GM23248 (cell line): ENCODE results near the gene KRTAP4-12. TPM values are rescaled to one million over a fixed set of nuclear protein-coding genes. Genes with fewer than 3 reads are reported as not detected.
"Not testable (repeated sequence)": the region's sequence is repeated elsewhere in the genome, so short reads cannot be mapped to it uniquely, and the experiment has no call there.

Experiments used
- DNase-seq: peaks from one replicate; pipeline ENCODE4 v3.0.0-alpha.2; 2015
- H2AFZ ChIP-seq: fragments of 200-600 bp; sonication (generic); 2 replicates; pipeline ENCODE4 v1.6.1; 2016; ENCODE audit warnings: antibody characterized with exemption
- H3F3A ChIP-seq: fragments of 200-600 bp; sonication (generic); 2 replicates; pipeline ENCODE4 v1.6.1; 2016; ENCODE audit warnings: mild to moderate bottlenecking, antibody characterized with exemption, mixed run types; ENCODE audit not compliant: insufficient read depth
- H3K27ac ChIP-seq: fragments of 200-600 bp; sonication (generic); 2 replicates; pipeline ENCODE4 v1.5.1; 2016; ENCODE audit warnings: mild to moderate bottlenecking
- H3K27me3 ChIP-seq: fragments of 200-600 bp; sonication (generic); replicated peaks from 2 replicates; pipeline ENCODE4 v1.6.1; 2016; ENCODE audit warnings: mild to moderate bottlenecking; ENCODE audit not compliant: insufficient read depth
- H3K36me3 ChIP-seq: fragments of 200-600 bp; sonication (generic); 2 replicates; pipeline ENCODE4 v1.6.1; 2016; ENCODE audit warnings: low read depth, mild to moderate bottlenecking
- H3K4me1 ChIP-seq: fragments of 200-600 bp; sonication (generic); 2 replicates; pipeline ENCODE4 v1.6.1; 2016; ENCODE audit warnings: mild to moderate bottlenecking; ENCODE audit not compliant: insufficient read depth
- H3K4me2 ChIP-seq: fragments of 200-600 bp; sonication (generic); one replicate; pipeline ENCODE4 v1.6.1; 2016; ENCODE audit warnings: mild to moderate bottlenecking; ENCODE audit not compliant: unreplicated experiment
- H3K4me3 ChIP-seq: fragments of 200-600 bp; sonication (generic); 2 replicates; pipeline ENCODE4 v1.5.1; 2016; ENCODE audit warnings: mild to moderate bottlenecking
- H3K79me2 ChIP-seq: fragments of 200-600 bp; sonication (generic); 2 replicates; pipeline ENCODE4 v1.6.1; 2016; ENCODE audit warnings: mild to moderate bottlenecking; ENCODE audit not compliant: insufficient read depth
- H3K9ac ChIP-seq: fragments of 200-600 bp; sonication (generic); 2 replicates; pipeline ENCODE4 v1.6.1; 2016; ENCODE audit warnings: mild to moderate bottlenecking
- H3K9me2 ChIP-seq: fragments of 200-600 bp; sonication (generic); 2 replicates; pipeline ENCODE4 v1.6.1; 2016; ENCODE audit warnings: mixed run types, mild to moderate bottlenecking, moderate library complexity; ENCODE audit not compliant: insufficient read depth
- H3K9me3 ChIP-seq: fragments of 200-600 bp; sonication (generic); one replicate; pipeline ENCODE4 v1.6.1; 2017; ENCODE audit warnings: low read depth
- H4K20me1 ChIP-seq: fragments of 200-600 bp; sonication (generic); 2 replicates; pipeline ENCODE4 v1.6.0; 2016; ENCODE audit not compliant: insufficient read depth
- EZH2 ChIP-seq: fragments of 200-600 bp; sonication (generic); IDR thresholded peaks from 2 replicates; pipeline ENCODE4 v1.6.1; 2018; ENCODE audit warnings: antibody characterized with exemption, mild to moderate bottlenecking; ENCODE audit not compliant: insufficient read depth, poor library complexity, severe bottlenecking
- EZH2phosphoT487 ChIP-seq: fragments of 200-600 bp; sonication (generic); IDR thresholded peaks from 2 replicates; pipeline ENCODE4 v1.6.1; 2018; ENCODE audit warnings: antibody characterized with exemption, moderate library complexity, mild to moderate bottlenecking, low read depth; ENCODE audit not compliant: insufficient read depth
- WGBS, 2 experiments: methylation state at CpG; one replicate each; pipeline ENCODE4 v1.1.6; 2015 to 2017; ENCODE audit warnings: low lambda C conversion rate in 2 of 2, low coverage in 1 of 2; ENCODE audit errors: missing lambda C conversion rate in 2 of 2; 5-methylcytosine and 5-hydroxymethylcytosine counted together
- in situ Hi-C: fragments of 300-500 bp; cut with MboI; formaldehyde crosslinking; loops from 2 replicates; pipeline ENCODE4 v1.15.0; 2020
- polyA plus RNA-seq: library from polyadenylated mRNA; unstranded; fragments of >200 nt; fragmentation: Nextera tagmentation; extraction: Ambion mirVana; gene quantifications from 2 replicates; pipeline ENCODE4 v1.2.1, GENCODE V29; 2016
- total RNA-seq: library from RNA; depleted of rRNA; stranded (reverse); fragments of >200 nt; shearing (Covaris generic); gene quantifications from 2 replicates; pipeline ENCODE4 v1.2.3, GENCODE V29; 2014

KRTAP4-12 gene
- total and polyA plus RNA-seq, 2 experiments from 2014 or later: 1.7 TPM; not detected in 1

GRCh38 chr17:41160648-41161047, 36.7 kb upstream of the KRTAP4-12 start, which contains the start of gene KRTAP4-4:
TSS of gene KRTAP4-4 (minus strand) at chr17:41160748. CDS start at chr17:41160691, 57 bp downstream.
- Histone ChIP-seq H3F3A (no peaks in the 10 kb centered on the region), H4K20me1 (no peaks in the 10 kb centered on the region), H3K9me2 (no peaks in the 10 kb centered on the region), H3K9ac (no peak within 1 kb of the TSS), H3K9me3 (no peaks in the 10 kb centered on the region), H3K27me3 (no peaks in the 10 kb centered on the region), H3K27ac (no peak within 1 kb of the TSS), H2AFZ (no peak within 1 kb of the TSS), H3K79me2 (no peaks in the 10 kb centered on the region), H3K36me3 (no peaks in the 10 kb centered on the region), H3K4me3 (no peak within 1 kb of the TSS), H3K4me1 (no peaks in the 10 kb centered on the region), H3K4me2 (no peak within 1 kb of the TSS)
- DNase-seq: no peak
- in situ Hi-C loops: no loop called here
- TF ChIP-seq EZH2 (no peak), EZH2phosphoT487 (no peak)
- 95 to 100% methylated on average over 1 of the region's 1 CpG for whole genome bisulfite sequencing, 2 experiments

- H4K20me1 ChIP-seq, H3F3A ChIP-seq, H3K9ac ChIP-seq, H3K27ac ChIP-seq, H3K9me2 ChIP-seq, H3K4me3 ChIP-seq, H2AFZ ChIP-seq, H3K27me3 ChIP-seq, H3K79me2 ChIP-seq, DNase-seq, H3K36me3 ChIP-seq, in situ Hi-C loops, H3K9me3 ChIP-seq, H3K4me1 ChIP-seq, H3K4me2 ChIP-seq: not testable (repeated sequence)
- 72 to 93% methylated on average over 2 to 3 of the region's 3 CpGs for WGBS, 2 experiments
Observed at GRCh38 chr17:41160190-41160589, 36.2 kb upstream of the KRTAP4-12 start.

GRCh38 chr17:41153856-41154255, 29.9 kb upstream of the KRTAP4-12 start:
- no peak overlapping the region for H3K9ac ChIP-seq
- H3K4me3 ChIP-seq: no peak overlapping the region
- in situ Hi-C loops: no loop called here
- no peaks in the 10 kb centered on the region for H3F3A ChIP-seq
- 64 to 65% methylated on average over 2 of the region's 2 CpGs for WGBS, 2 experiments
- no peaks in the 10 kb centered on the region for H3K9me2 ChIP-seq
- H4K20me1 ChIP-seq: no peaks in the 10 kb centered on the region
- no peaks in the 10 kb centered on the region for H3K4me1 ChIP-seq
- H3K36me3 ChIP-seq: no peaks in the 10 kb centered on the region
- H3K4me2 ChIP-seq: no peak overlapping the region
- H3K79me2 ChIP-seq: no peaks in the 10 kb centered on the region
- H3K27ac ChIP-seq: no peak overlapping the region
- no peaks in the 10 kb centered on the region for H3K9me3 ChIP-seq
- H2AFZ ChIP-seq: no peak overlapping the region
- TF ChIP-seq EZH2: no peak
- no peak for TF ChIP-seq EZH2phosphoT487
- no peak for DNase-seq
- no peaks in the 10 kb centered on the region for H3K27me3 ChIP-seq

- H3K36me3 ChIP-seq: no peaks in the 10 kb centered on the region
- H3K9me3 ChIP-seq: no peaks in the 10 kb centered on the region
- H2AFZ ChIP-seq: no peak overlapping the region
- H3F3A ChIP-seq: no peaks in the 10 kb centered on the region
- H3K27me3 ChIP-seq: no peaks in the 10 kb centered on the region
- no peak overlapping the region for H3K4me3 ChIP-seq
- no peak overlapping the region for H3K9ac ChIP-seq
- no peaks in the 10 kb centered on the region for H3K79me2 ChIP-seq
- TF ChIP-seq EZH2phosphoT487: no peak
- TF ChIP-seq EZH2: no peak
- DNase-seq: no peak
- H3K9me2 ChIP-seq: no peaks in the 10 kb centered on the region
- no peaks in the 10 kb centered on the region for H4K20me1 ChIP-seq
- no peak overlapping the region for H3K4me2 ChIP-seq
- 73 to 76% methylated on average over 2 of the region's 2 CpGs for WGBS, 2 experiments
- in situ Hi-C loops: no loop called here
- no peak overlapping the region for H3K27ac ChIP-seq
- no peaks in the 10 kb centered on the region for H3K4me1 ChIP-seq
Observed at GRCh38 chr17:41151525-41151924, 27.5 kb upstream of the KRTAP4-12 start.

- no peaks in the 10 kb centered on the region for H3F3A ChIP-seq
- H3K4me1 ChIP-seq: no peaks in the 10 kb centered on the region
- no peaks in the 10 kb centered on the region for H3K9me3 ChIP-seq
- H3K36me3 ChIP-seq: no peaks in the 10 kb centered on the region
- H4K20me1 ChIP-seq: no peaks in the 10 kb centered on the region
- H3K4me3 ChIP-seq: no peak overlapping the region
- no peak overlapping the region for H2AFZ ChIP-seq
- 88 to 92% methylated on average over 4 of the region's 4 CpGs for WGBS, 2 experiments
- no peak for DNase-seq
- no peak for TF ChIP-seq EZH2phosphoT487
- no peak for TF ChIP-seq EZH2
- H3K79me2 ChIP-seq: no peaks in the 10 kb centered on the region
- no peak overlapping the region for H3K27ac ChIP-seq
- no peaks in the 10 kb centered on the region for H3K27me3 ChIP-seq
- H3K9me2 ChIP-seq: no peaks in the 10 kb centered on the region
- H3K9ac ChIP-seq: no peak overlapping the region
- no peak overlapping the region for H3K4me2 ChIP-seq
- in situ Hi-C loops: no loop called here
Observed at GRCh38 chr17:41150026-41150425, 26.0 kb upstream of the KRTAP4-12 start.
